GM13976 (cell line): Measurements from ENCODE around the gene CD2AP.

Experiments used
- DNase-seq: peaks from one replicate; pipeline ENCODE4 v3.0.0; 2012; ENCODE audit warnings: low spot score
- in situ Hi-C: fragments of 300-500 bp; cut with MboI; formaldehyde crosslinking; loops from one replicate; pipeline ENCODE4 v1.12.0; 2022; ENCODE audit warnings: low sequenced_read_pairs, mixed read lengths, inconsistent platforms; ENCODE audit not compliant: unreplicated experiment
- TF ChIP-seq, protein P1 (sequence below): IDR thresholded peaks from 2 replicates; pipeline ENCODE4 v1.5.1; 2012; ENCODE audit warnings: borderline replicate concordance, mild to moderate bottlenecking; ENCODE audit not compliant: insufficient read depth; ENCODE audit errors: extremely low read depth, missing control alignments, control extremely low read depth

The CD2AP gene

GRCh38 chr6:47598367-47598766, 120.8 kb downstream of the CD2AP start:
- TF ChIP-seq, protein P1, sequence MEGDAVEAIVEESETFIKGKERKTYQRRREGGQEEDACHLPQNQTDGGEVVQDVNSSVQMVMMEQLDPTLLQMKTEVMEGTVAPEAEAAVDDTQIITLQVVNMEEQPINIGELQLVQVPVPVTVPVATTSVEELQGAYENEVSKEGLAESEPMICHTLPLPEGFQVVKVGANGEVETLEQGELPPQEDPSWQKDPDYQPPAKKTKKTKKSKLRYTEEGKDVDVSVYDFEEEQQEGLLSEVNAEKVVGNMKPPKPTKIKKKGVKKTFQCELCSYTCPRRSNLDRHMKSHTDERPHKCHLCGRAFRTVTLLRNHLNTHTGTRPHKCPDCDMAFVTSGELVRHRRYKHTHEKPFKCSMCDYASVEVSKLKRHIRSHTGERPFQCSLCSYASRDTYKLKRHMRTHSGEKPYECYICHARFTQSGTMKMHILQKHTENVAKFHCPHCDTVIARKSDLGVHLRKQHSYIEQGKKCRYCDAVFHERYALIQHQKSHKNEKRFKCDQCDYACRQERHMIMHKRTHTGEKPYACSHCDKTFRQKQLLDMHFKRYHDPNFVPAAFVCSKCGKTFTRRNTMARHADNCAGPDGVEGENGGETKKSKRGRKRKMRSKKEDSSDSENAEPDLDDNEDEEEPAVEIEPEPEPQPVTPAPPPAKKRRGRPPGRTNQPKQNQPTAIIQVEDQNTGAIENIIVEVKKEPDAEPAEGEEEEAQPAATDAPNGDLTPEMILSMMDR = no peak
- in situ Hi-C loops = no loop called here
- no peak for DNase-seq

- in situ Hi-C loops = no loop called here
These were observed 121.9 kb downstream of the CD2AP start for GRCh38 chr6:47599512-47599911.

DNA sequence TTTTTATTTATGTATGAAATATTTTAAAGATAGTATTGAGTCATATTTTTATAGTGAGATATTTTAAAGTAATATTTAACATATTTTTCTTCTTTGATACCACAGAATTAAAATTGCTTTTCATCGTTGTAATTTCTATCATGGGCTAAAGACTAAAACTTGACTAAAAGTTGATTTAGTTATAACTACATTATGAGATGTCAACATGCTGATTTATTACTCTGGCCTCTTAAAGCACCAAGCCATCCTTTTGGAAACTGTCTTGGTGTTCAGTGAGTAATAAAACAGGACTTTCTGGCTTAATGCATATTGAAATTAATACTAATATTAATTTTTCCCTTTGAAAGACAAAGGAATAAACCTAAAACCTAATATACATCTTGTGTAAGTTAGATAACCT, 125.6 kb downstream of the CD2AP start:
- in situ Hi-C loops = no loop called here
- TF ChIP-seq, protein P1 = no peak
- no peak for DNase-seq

More at GRCh38 chr6:47599512-47599911, 121.9 kb downstream of the CD2AP start:
- TF ChIP-seq, protein P1 = no peak
- no peak for DNase-seq

DNA sequence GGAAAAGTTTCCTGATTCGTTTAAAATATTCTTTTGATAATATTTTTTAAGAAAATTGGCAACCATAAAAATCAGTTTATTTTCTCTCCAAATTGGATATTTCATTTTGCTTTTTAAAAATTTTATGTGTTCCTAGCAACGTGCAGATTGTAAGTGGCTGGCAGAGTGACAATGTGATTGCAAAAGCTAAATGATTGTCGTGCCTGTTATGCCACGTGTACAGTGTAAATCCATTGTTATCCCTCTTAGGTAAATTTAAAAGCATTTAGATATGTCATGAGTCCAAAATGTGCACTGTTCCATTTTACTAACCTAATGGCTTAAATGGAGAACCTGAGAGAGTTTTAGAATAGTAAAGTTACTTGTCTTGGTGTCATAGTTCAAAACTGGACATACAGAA, 126.4 kb downstream of the CD2AP start:
- TF ChIP-seq, protein P1 = no peak
- in situ Hi-C loops = no loop called here
- DNase-seq = no peak

DNA sequence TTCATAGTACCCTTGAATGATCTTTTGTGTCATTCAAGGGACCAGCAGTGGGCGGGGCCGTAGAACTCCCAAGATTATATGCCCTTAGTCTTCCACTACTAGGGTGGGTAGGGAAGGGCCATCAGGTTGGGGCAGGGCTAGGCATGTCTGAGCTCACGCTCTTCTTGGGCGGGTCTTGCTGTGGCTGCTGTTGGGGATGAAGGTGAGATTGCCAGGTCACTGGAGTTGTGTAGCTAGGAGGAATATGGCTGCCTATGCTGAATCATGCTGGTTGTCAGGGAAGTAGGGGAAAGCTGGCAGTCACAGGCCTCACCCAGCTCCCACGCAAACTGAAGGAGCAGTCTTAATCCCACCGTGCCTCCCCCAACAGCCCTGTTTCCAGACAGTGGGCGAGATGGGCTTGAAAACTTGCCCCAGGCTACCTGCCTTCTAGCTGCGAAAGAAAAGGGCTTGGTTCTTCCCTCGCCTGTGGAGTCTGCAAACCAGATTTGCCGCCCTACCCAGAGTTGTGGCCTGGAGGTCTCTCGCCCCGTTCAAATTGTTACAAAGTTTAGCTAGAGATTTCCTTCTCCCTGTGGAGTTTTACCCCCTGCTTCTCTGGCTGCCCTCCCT, 144.4 kb downstream of the CD2AP start:
- no peak for DNase-seq
- TF ChIP-seq, protein P1 = no peak
- in situ Hi-C loops = loop anchor here (10.0 kb wide), 1 partner anchor 207 kb away; no protein-coding TSS in a partner anchor

DNA sequence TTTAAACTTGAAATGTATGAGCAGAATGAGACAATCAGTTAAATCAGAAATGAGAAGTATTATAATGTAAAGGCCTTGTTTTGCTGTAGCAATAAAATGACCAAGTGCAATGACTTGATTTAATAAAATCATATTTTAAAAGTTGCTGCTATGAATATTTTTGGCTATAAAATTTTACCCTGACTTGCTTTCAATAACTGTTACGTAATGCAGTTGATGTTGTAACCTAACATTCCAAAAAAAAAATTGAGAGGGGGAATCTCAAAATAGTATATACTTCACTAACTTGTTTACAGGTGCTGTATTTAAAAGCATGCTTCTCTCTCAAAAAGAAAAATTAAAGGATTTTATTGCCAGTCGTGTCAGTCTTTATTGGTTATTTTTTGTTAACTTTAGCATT, 149.2 kb downstream of the CD2AP start:
- TF ChIP-seq, protein P1 = no peak
- in situ Hi-C loops = loop anchor here (10.0 to 25.0 kb wide), 2 partner anchors 111 to 212 kb away; no protein-coding TSS in a partner anchor
- DNase-seq = no peak
